Ecto neural progenitor cell (in vitro differentiated cells): ENCODE measurements around the gene TNRC18.
A peak's percentile ranks its signal among the peaks of the same experiment; 100 is the strongest.

Experiments used
- DNase-seq: peaks from one replicate; pipeline ENCODE4 v3.0.0-alpha.2; 2018; ENCODE audit warnings: low spot score

TNRC18 gene

GRCh38 chr7:5428478-5429252 is 5.0 kb upstream of the TNRC18 start:
- DNase-seq = no peak

- no peak for DNase-seq
Measured at GRCh38 chr7:5426226-5426475, 2.5 kb upstream of the TNRC18 start.

GRCh38 chr7:5425507-5426225 is 2.0 kb upstream of the TNRC18 start:
- DNase-seq = peak; percentile 83

- peak; percentile 67 for DNase-seq
Measured at GRCh38 chr7:5424749-5425506, 1.3 kb upstream of the TNRC18 start.

- DNase-seq = peak; percentile 98
Measured at GRCh38 chr7:5423976-5424748, 528 bp upstream of the TNRC18 start.

- peak; percentile 65 for DNase-seq
Measured at GRCh38 chr7:5422396-5423305, 983 bp downstream of the TNRC18 start.

- DNase-seq = peak; percentile 67
Measured at GRCh38 chr7:5421714-5422395, 1.8 kb downstream of the TNRC18 start.

GRCh38 chr7:5420881-5421713 is 2.5 kb downstream of the TNRC18 start:
- no peak for DNase-seq

GRCh38 chr7:5420067-5420880 is 3.4 kb downstream of the TNRC18 start:
- DNase-seq = peak; percentile 73

- peak; percentile 78 for DNase-seq
Measured at GRCh38 chr7:5419539-5420066, 4.0 kb downstream of the TNRC18 start.

- no peak for DNase-seq
Measured at GRCh38 chr7:5418285-5418582, 5.4 kb downstream of the TNRC18 start.

- DNase-seq = no peak
Measured at GRCh38 chr7:5417106-5418071, 6.2 kb downstream of the TNRC18 start.

GRCh38 chr7:5414916-5415315 is 8.7 kb downstream of the TNRC18 start:
- no peak for DNase-seq

GRCh38 chr7:5413449-5413786 is 10.2 kb downstream of the TNRC18 start:
- DNase-seq = no peak

GRCh38 chr7:5408777-5409176 is 14.9 kb downstream of the TNRC18 start:
- DNase-seq = no peak

GRCh38 chr7:5406957-5407945 is 16.4 kb downstream of the TNRC18 start:
- no peak for DNase-seq
